HUES48 (cell line): ENCODE results near the gene INIP.
"Not testable (repeated sequence)": the region's sequence is repeated elsewhere in the genome, so short reads cannot be mapped to it uniquely, and the experiment has no call there.

Experiments used
- H3K27ac ChIP-seq: one replicate; pipeline ENCODE4 v1.7.0; 2013; ENCODE audit warnings: low read depth, low read length, inconsistent platforms
- H3K27me3 ChIP-seq: 2 replicates; pipeline ENCODE4 v1.6.1; 2013; ENCODE audit warnings: mild to moderate bottlenecking, low read length; ENCODE audit not compliant: control insufficient read depth, insufficient read depth
- H3K36me3 ChIP-seq: 2 replicates; pipeline ENCODE4 v1.6.1; 2013; ENCODE audit warnings: low read length; ENCODE audit not compliant: control insufficient read depth, insufficient read depth
- H3K4me1 ChIP-seq: 2 replicates; pipeline ENCODE4 v1.6.1; 2013; ENCODE audit warnings: mild to moderate bottlenecking, low read length; ENCODE audit not compliant: control insufficient read depth, insufficient read depth
- H3K4me3 ChIP-seq: 2 replicates; pipeline ENCODE4 v1.5.1; 2013; ENCODE audit warnings: mild to moderate bottlenecking, low read depth, low read length
- H3K9ac ChIP-seq: 2 replicates; pipeline ENCODE4 v1.6.1; 2013; ENCODE audit warnings: mild to moderate bottlenecking, low read depth, low read length, moderate library complexity
- H3K9me3 ChIP-seq: 2 replicates; pipeline ENCODE4 v1.6.1; 2013; ENCODE audit warnings: low read length; ENCODE audit not compliant: control insufficient read depth, insufficient read depth

Gene INIP

GRCh38 chr9:112705768-112706427, 12.0 kb downstream of the INIP start:
- Histone ChIP-seq H3K4me1 (no peaks in the 10 kb centered on the region), H3K4me3 (no peak overlapping the region), H3K9me3 (no peaks in the 10 kb centered on the region), H3K9ac (no peak overlapping the region), H3K36me3 (peaks cover 26% of the 10 kb centered on the region), H3K27me3 (no peaks in the 10 kb centered on the region), H3K27ac (no peak overlapping the region)

GRCh38 chr9:112703304-112703703, 14.6 kb downstream of the INIP start:
- Histone ChIP-seq H3K27me3 (no peaks in the 10 kb centered on the region), H3K4me1 (no peaks in the 10 kb centered on the region), H3K4me3 (no peak overlapping the region), H3K27ac (no peak overlapping the region), H3K9me3 (no peaks in the 10 kb centered on the region), H3K9ac (no peak overlapping the region), H3K36me3 (peaks cover 29% of the 10 kb centered on the region)

DNA sequence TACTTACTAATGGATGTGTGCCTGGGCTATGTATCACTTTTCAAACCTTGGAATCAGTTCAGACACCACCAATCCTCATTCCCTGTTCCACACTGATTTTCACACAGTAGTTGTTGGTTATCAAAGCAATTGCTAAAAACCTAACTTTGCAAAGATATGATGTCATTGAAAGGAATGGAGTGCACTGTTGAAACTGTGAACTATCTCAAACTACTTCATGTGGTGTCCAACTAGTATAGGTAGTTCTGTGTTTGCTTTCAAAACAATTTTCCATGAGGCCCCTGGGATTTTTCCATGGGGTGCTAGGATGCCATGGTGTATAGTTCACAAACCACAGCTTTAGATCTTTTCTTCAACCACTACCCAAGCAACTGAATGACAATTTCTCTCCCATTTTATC, 17.8 kb downstream of the INIP start:
- H3K27ac ChIP-seq: no peak overlapping the region
- H3K9ac ChIP-seq: no peak overlapping the region
- no peaks in the 10 kb centered on the region for H3K27me3 ChIP-seq
- no peaks in the 10 kb centered on the region for H3K4me1 ChIP-seq
- no peak overlapping the region for H3K4me3 ChIP-seq
- H3K9me3 ChIP-seq: no peaks in the 10 kb centered on the region
- H3K36me3 ChIP-seq: peaks cover 41% of the 10 kb centered on the region

GRCh38 chr9:112699230-112699629, 18.7 kb downstream of the INIP start:
- Histone ChIP-seq H3K36me3 (peaks cover 41% of the 10 kb centered on the region), H3K4me1 (no peaks in the 10 kb centered on the region), H3K4me3 (no peak overlapping the region), H3K27ac (no peak overlapping the region), H3K27me3 (no peaks in the 10 kb centered on the region), H3K9me3 (no peaks in the 10 kb centered on the region), H3K9ac (no peak overlapping the region)

DNA sequence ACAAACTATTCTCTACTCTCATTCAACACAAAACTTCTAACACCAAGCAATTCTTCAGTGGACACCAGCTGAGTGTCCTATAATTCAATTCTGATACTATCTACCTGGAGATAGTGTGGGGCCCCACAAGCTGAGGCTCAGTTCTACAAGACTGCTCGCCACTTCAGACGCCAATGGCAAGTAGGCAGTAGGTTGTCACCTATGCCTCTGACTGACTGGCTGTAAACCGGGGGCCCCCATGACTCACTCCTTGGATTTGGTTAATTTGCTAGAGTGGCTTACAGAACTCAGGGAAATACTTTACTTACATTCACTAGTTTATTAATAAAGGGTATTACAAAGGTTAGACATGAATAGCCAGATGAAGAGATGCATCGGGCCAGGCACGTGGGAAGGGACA, 21.5 kb downstream of the INIP start:
- no peaks in the 10 kb centered on the region for H3K9me3 ChIP-seq
- H3K27me3 ChIP-seq: no peaks in the 10 kb centered on the region
- no peaks in the 10 kb centered on the region for H3K4me1 ChIP-seq
- H3K27ac ChIP-seq: no peak overlapping the region
- H3K9ac ChIP-seq: no peak overlapping the region
- H3K36me3 ChIP-seq: peaks cover 44% of the 10 kb centered on the region
- no peak overlapping the region for H3K4me3 ChIP-seq

DNA sequence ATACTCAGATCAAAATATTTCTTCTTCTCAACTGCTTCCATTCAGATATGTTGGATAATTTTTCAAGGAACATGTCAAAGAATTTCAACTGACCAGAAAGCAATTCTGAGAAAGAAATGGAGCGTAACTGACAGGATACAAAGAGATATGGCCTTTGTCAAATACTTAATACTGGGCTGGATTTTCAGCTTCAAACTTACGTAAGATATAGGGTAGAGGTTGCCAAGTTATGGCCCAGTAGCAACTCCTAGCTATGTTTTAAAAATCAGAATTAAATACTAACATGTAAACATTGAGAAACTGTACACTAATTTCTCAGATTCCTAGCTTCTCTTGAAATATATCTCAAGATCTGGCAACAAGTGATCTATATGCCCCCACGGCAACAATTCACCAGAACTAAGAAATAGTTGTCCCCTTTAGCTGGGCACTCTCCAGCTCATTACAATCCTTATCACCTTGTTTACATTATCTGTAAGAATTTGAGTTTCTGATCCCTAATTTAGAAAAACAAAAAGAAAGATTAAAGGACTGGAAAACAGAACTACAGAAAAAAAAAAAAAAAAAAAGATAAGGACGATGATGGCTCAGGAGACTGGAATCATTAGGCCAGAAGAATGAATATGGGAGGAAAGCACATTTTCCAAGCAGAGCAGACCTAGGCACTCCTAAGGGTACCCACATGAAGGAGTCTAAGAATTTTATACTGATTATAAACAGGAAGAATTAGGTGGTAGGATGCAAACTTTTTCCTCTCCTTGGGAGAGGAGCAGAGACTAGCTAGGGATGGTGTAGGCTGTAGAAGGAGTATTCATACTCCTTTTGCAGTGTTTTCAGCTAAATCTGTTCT, 23.0 kb downstream of the INIP start:
- no peaks in the 10 kb centered on the region for H3K9me3 ChIP-seq
- no peak overlapping the region for H3K4me3 ChIP-seq
- no peak overlapping the region for H3K9ac ChIP-seq
- no peak overlapping the region for H3K27ac ChIP-seq
- H3K4me1 ChIP-seq: no peaks in the 10 kb centered on the region
- no peaks in the 10 kb centered on the region for H3K27me3 ChIP-seq
- H3K36me3 ChIP-seq: peaks cover 47% of the 10 kb centered on the region

GRCh38 chr9:112689161-112689740, 28.7 kb downstream of the INIP start:
- Histone ChIP-seq H3K4me3 (no peak overlapping the region), H3K9ac (no peak overlapping the region), H3K27me3 (no peaks in the 10 kb centered on the region), H3K4me1 (no peaks in the 10 kb centered on the region), H3K36me3 (peaks cover 56% of the 10 kb centered on the region), H3K9me3 (no peaks in the 10 kb centered on the region), H3K27ac (no peak overlapping the region)

- H3K27me3 ChIP-seq: no peaks in the 10 kb centered on the region
- H3K4me3 ChIP-seq: no peak overlapping the region
- H3K4me1 ChIP-seq: peaks cover 6% of the 10 kb centered on the region; the same call in 1 of the 2 replicates
- H3K9ac ChIP-seq: no peak overlapping the region
- H3K36me3 ChIP-seq: 0 out of 2 replicates have a peak, but pooled peaks cover 2% of the 10 kb centered on the region
- peaks cover 9% of the 10 kb centered on the region; the same call in 1 of the 2 replicates for H3K9me3 ChIP-seq
- H3K27ac ChIP-seq: no peak overlapping the region
Observed at GRCh38 chr9:112680731-112681402, 37.0 kb downstream of the INIP start.

DNA sequence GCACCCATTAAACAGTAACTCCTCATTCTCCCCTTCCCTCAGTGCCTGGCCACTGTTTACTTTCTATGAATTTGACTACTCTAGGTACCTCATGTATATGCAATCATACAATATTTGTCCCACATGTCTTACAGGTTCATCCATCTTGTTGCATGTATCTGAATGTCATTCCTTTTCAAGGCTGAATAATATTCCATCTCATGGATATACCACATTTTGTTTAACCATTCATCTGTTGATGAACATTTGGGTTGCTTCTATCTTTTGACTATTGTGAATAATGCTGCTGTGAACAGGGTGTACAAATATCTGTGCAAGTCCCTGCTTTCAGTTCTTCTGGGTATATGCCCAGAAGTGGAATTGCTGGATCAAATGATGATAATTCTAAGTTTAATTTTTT, 40.9 kb downstream of the INIP start:
- H3K9ac ChIP-seq: no peak overlapping the region
- H3K4me1 ChIP-seq: peaks cover 6% of the 10 kb centered on the region; the same call in 1 of the 2 replicates
- H3K36me3 ChIP-seq: no peaks in the 10 kb centered on the region
- H3K4me3 ChIP-seq: no peak overlapping the region
- no peak overlapping the region for H3K27ac ChIP-seq
- no peaks in the 10 kb centered on the region for H3K27me3 ChIP-seq
- peaks cover 9% of the 10 kb centered on the region; the same call in 1 of the 2 replicates for H3K9me3 ChIP-seq

DNA sequence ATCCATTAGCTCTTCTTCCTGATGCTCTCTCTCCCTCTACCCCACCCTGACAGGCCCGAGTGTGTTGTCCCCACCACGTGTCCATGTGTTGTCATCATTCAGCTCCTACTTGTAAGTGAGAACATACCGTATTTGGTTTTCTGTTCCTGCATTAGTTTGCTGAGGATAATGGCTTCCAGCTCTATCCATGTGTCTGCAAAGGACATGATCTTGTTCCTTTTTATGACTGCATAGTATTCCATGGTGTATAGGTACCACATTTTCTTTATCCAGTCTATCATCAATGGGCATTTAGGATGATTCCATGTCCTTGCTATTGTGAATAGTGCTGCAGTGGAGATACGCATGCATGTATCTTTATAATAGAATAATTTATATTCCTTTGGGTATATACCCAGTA, 44.7 kb downstream of the INIP start:
- not testable (repeated sequence) for H3K4me3 ChIP-seq, H3K4me1 ChIP-seq, H3K27me3 ChIP-seq, H3K27ac ChIP-seq, H3K9ac ChIP-seq, H3K36me3 ChIP-seq, H3K9me3 ChIP-seq
